ENCODE measurements around the gene FYTTD1.

DNA sequence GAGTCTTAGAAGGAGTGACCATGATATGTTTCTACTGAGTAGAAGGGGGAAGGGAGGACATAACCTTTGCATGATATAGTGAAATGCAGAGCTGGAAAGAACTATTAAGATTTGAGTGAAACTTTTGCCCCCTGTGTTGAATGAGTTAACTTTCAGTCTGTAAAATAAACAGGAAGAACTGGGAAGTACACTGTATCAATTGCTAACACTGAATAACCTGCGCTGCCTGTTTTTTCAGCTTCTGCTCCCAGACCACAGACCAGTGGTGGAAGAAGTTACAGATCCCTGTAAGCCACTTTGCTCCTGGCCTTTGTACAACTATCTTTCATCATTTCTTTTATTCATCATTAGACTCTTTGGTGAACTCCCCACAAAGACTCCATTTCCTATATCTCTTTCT is 37.7 kb downstream of the FYTTD1 start:
- TF ChIP-seq CTCF (IDR thresholded peaks at IDR 0.05; ENCODE audit: low read depth, low read length) (no peak), MYC (IDR thresholded peaks at IDR 0.05; ENCODE audit: low read depth, low read length) (no peak), POLR2A (IDR thresholded peaks at IDR 0.05; ENCODE audit: extremely low read depth, insufficient read length) (no peak)
- TF ChIP-seq, protein P1, sequence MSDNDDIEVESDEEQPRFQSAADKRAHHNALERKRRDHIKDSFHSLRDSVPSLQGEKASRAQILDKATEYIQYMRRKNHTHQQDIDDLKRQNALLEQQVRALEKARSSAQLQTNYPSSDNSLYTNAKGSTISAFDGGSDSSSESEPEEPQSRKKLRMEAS (IDR thresholded peaks at IDR 0.05; ENCODE audit: low read depth, low read length) = no peak
